GM18909 (cell line): Measurements from ENCODE around the gene PCCA.
"Not testable (repeated sequence)": the region's sequence is repeated elsewhere in the genome, so short reads cannot be mapped to it uniquely, and the experiment has no call there.

Source experiments
- ATAC-seq: cut with Tn5 transposase; IDR thresholded peaks from one replicate; pipeline ENCODE4 v1.9.1; 2021; ENCODE audit warnings: mild to moderate bottlenecking; ENCODE audit not compliant: unreplicated experiment, poor library complexity

The PCCA gene, protein sequence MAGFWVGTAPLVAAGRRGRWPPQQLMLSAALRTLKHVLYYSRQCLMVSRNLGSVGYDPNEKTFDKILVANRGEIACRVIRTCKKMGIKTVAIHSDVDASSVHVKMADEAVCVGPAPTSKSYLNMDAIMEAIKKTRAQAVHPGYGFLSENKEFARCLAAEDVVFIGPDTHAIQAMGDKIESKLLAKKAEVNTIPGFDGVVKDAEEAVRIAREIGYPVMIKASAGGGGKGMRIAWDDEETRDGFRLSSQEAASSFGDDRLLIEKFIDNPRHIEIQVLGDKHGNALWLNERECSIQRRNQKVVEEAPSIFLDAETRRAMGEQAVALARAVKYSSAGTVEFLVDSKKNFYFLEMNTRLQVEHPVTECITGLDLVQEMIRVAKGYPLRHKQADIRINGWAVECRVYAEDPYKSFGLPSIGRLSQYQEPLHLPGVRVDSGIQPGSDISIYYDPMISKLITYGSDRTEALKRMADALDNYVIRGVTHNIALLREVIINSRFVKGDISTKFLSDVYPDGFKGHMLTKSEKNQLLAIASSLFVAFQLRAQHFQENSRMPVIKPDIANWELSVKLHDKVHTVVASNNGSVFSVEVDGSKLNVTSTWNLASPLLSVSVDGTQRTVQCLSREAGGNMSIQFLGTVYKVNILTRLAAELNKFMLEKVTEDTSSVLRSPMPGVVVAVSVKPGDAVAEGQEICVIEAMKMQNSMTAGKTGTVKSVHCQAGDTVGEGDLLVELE

DNA sequence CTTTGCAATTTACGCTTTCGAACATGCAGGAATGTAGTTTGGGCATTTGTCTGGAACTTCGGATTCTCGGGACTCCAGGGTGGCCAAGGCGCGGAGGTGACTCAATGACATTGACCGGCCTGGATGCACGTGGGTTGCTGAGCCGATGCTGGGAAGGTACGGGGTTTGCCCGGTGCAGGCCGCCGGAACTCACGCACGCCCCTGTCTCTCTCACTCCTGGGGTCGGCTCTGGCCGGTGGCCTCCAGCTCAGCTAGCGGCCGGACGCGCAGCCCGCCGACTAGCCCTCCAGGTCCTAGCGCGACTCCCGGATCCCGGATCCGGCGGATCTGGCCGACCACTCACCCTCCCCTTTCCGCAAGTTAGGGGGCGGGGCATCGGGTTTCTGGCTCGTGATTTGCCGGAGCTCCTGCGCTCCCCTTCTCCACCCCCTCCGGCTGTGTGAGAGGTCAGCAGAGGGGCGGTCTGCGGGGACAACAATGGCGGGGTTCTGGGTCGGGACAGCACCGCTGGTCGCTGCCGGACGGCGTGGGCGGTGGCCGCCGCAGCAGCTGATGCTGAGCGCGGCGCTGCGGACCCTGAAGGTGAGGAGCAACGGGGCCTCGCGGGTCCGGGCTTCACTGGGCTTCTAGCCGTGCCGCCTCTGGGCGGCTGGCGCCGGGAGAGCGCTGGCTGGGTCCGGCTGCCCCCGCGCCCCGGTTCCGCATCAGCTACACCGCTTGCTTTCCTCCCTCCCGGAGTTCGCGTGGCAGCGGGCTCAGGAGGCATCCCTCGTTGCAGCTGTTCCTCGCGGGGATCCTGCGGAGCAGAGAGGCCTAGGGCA lies at the start of gene PCCA:
Gene PCCA, plus strand, starts transcription at position 450 of the 821 bp plus-strand sequence. Its CDS starts 28 bp downstream, at position 478.
- peak; percentile 98 for ATAC-seq

DNA sequence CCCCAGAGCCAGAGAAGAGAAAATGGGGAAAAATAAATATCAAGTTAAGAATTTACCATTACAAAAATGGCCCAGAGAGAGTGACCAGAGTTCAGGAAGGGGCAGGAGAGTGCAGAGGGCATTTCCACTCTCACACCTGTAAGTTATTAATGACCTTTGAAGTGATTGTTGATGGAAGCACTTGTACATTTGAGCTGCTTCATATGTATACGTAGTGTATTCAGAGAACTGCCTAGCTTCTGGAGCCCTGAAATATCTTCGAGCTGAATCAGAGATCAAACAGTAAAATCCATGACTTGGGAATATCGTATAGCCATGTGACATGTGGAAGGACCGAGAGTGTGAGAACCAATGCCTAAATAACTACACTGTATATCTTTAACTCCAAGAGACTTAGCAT lies 49.2 kb upstream of the PCCA start:
- ATAC-seq, result no peak

DNA sequence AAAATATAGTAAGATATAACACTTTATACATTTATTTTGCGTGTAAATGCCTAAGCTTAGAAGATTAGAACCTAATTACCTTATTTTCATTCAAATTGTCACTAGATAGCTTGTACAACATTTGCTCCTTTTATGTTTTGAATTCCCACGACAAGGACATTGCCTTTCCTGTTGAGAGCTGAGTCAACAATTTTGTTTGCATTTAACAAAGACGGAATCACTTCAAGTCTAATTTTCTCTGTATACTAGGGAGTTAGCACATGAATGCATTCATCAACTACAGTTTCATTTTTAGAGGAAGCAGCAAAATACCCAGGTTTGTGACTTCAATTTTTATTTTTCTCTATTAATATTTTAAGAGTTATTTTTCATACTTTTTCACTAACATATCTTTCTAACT lies 48.7 kb upstream of the PCCA start:
- ATAC-seq, result no peak

DNA sequence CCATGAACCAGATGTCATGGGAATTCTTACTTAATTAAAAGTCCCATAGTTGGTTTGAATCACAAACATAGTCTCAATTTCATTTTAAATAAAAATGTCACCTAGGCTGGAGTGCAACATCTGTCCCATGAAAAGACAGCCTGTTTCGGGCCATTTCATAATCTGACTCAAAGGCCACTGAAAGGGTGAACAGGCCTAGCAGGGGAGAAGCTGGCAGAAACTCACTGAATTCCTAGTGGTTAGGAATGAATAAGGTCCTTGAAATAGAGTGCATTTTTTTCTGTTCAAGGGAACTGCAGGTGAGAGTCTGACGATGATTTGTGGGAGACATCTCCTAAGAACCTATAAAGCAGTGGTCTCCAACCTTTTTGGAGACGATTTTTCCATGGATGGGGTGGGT lies 44.0 kb upstream of the PCCA start:
- no peak for ATAC-seq

DNA sequence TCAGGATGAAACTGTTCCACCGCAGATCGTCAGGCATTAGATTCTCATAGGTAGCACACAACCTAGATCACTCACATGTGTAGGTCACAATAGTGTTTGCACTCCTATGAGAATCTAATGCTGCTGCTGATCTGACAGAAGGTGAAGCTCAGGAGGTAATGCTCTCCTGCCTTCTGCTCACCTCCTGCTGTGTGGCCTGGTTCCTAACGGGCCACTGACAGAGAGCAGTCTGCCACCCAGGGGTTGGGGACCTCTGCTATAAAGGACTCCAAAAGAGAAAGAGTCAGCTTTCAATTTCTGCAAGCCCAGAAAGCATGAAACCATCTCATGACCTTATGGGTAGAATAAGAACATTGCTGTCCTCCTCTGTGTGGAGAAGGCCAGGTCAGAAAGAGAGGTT lies 43.5 kb upstream of the PCCA start:
- no peak for ATAC-seq

DNA sequence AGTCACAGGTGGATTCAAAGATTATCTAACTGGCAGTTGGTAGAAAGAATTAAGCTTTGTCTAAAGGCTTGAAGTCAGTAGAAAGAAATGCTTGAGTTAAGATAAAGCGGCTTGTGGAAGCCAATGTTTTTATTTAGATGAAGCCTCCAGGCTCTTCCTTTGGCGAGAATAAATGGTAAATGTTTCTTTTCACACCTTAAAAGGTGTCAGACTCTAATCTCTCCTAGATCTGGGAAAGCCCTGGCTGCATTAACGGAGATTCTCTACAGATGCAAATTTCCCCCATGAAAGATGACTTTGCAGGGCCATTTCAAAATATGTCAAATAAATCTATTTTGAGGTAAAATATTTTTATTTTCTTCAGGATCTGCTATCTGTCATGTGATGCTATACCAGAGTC lies 37.8 kb upstream of the PCCA start:
- no peak for ATAC-seq

DNA sequence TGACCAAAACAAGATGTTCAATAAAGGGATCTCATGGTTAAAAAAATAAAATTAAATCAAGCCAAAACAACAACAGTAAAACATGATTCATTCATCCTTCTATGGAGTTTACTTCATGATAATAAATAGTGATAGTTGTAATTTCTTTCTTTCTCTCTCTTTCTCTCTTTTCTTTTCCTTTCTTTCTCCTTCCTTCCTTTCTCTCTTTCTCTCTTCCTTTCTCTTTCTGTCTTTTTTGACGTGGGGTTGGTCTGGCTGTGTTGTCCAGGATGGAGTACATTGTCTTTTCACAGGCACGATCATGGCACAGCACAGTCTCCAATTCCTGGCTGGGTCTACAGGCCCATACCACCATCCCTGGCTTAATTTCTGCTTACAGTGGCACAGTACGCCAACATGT lies 29.1 kb upstream of the PCCA start:
- no peak for ATAC-seq

DNA sequence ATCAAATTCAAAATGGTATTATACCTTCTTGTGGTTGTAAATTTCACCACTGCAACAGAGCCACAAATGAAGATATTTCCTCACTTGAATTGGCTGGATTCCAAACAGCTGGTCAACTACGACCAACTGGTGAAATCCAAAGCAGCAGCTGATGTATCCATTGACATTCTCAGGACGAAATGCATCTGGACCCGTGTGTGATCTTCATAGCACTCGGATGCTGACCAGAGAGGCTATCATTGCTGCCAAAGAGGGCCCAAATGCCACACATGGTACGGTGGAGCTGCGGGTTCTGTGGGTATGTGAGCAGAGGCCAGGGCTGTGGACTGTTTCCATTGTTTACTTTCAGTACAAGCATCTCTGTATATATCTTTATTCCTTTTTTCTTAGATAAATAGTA lies 25.6 kb upstream of the PCCA start:
- ATAC-seq, result no peak

DNA sequence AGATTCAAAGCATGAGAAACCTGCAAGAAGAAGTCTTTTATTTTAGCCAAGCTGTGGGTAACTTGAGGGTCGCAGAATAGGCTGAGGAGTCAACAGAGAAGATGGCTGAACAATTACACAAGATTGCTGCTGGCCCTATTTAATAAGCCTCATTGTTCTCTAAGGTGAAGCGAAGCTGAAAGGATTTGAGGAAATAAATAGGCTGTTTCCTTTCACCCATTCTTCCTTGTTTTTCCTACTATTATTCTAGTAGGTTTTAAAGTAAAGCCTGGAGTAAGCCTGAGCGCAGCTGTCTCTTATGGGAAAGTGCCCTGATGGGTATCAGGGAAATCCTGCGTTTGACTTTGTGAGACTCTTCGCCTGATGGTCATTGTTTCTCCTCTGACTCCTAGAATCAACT lies 25.0 kb upstream of the PCCA start:
- no peak for ATAC-seq

DNA sequence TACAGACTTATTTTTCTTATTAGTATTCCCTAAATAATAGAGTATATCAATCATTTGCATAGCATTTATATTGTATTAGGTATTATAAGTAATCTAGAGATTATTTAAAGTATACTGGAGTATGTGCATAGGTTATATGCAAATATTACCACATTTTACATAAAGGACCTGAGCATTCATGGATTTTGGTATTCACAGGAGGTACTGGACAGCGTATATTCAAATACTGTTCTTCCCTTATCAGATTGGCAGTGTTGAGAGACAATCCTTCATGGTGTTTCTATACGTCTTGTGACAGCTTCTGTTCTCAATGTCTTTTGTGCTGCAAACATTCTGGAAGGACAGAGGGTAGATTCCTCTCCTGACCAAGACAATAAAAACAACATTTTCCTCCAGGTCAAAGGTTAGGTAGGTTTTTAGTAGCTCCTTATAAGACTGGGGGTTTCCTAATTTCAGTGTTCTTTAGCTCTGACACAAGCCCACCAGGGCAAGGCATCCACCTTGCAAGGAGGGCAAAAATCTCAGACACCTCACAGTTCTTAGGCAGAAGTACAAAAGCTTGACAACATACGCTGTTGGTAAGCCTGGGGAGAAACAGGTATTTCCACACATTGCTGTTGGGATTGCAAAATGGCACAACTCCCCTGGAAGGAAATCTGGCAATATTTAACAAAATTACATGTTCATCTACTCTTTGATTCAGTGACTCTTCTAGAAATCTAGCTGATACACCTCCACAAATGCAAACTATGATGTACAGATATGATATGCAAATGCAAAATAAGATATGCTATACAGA lies 20.6 kb upstream of the PCCA start:
- ATAC-seq, result no peak

DNA sequence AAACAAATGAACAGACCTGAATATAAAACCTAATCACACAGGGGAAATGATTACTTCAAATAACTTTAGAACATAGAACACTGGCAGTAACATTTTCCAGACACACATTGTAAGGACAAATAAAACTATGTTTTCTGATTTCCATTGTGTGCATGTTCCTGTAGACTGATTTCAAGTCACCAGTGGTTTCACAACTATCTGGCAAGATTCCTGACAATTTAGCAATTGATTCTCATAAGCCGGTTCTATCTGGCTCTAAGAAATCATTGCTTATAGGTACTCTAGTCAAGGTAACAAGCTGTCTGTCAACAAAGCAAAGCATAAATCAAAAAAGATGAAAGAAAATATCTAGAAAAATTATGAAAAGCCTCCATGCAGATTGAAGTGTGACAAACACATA lies 19.6 kb upstream of the PCCA start:
- ATAC-seq, result no peak

DNA sequence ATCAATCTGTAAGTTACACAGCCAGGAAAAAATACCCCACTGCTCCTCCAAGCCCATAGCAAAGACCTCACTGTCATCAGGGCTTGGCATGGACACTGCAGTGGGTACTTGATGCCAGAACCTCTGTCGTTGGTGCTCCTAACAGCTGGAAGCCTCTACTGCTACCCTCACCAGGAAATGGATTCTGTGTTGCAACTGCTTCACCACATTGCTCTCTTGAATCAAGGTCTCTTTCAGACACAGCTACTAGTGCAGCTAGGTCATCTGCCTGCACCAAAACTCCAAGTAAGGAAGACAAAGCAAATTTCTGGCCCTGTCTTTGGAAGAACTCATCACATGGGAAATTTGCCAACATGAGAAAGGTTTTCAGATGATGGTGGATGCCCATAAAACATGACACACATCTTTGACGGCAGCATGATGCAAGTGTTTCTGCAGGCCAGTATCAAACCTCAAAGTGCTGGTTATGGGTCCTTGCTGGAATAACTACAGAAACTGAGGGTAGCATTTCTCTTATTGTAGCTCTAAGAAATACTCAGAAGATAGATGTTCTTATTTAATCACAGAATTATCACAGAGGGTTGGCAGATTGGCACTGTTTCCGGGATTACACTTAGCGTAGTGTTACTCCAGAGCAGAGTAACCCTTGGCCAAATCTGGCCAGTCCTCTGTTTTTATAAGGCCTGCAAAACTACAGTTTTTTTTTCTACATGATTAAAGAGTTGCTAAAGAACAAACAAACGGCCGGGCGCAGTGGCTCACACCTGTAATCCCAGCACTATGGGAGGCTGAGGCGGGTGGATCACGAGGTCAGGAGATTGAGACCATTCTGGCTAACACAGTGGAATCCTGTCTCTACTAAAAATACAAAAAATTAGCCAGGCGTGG lies 12.9 kb upstream of the PCCA start:
- no peak for ATAC-seq

DNA sequence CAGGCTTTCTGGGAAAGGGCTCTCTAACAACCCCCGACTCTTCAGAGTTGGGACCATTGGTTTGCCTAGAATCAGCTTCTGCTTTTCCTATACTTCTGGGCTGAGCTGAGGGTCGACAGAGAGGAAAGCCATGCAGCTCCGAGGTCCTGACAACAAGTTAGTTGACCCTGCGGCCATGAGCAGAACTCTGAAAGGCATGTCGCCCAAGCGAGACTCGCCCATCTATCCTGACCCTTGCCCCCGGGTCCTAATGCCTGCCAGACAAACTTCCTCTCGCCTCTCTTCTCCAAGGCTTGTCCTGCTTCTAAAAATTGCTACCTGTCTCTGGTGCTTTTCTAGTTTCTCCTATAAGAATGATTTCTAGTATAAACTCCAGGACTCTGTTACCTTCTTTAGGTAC lies 9.9 kb upstream of the PCCA start:
- not testable (repeated sequence) for ATAC-seq

DNA sequence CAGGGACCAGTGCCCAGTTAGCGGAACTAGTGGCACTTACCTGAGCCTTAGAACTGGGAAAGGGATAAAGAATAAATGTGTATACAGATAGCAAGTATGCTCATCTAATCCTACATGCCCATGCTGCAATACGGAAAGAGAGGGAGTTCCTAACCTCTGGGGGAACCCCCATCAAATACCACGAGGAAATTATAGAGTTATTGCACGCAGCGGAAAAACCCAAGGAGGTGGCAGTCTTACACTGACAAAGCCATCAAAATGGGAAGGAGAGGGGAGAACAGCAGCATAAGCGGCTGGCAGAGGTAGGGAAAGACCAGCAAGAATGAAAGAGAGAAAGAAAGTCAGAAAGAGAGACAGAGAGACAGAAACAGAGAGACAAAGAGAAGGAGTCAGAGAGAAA lies 5.5 kb upstream of the PCCA start:
- ATAC-seq, result not testable (repeated sequence)

DNA sequence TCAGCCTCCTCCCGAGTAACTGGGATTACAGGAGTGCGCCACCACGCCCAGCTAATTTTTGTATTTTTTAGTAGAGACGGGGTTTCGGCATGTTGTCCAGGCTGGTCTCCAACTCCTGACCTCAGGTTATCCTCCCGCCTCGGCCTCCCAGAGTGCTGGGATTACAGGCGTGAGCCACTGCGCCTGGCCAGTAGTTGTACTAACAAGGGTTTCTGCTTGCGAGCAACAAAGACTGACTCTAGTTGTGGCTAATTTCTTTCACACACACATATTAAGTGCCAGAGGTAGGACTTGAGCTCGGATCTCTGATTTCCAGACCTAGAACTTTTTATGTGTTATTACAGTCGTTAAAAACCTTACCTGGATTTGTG lies 635 bp upstream of the PCCA start:
- ATAC-seq, result no peak

DNA sequence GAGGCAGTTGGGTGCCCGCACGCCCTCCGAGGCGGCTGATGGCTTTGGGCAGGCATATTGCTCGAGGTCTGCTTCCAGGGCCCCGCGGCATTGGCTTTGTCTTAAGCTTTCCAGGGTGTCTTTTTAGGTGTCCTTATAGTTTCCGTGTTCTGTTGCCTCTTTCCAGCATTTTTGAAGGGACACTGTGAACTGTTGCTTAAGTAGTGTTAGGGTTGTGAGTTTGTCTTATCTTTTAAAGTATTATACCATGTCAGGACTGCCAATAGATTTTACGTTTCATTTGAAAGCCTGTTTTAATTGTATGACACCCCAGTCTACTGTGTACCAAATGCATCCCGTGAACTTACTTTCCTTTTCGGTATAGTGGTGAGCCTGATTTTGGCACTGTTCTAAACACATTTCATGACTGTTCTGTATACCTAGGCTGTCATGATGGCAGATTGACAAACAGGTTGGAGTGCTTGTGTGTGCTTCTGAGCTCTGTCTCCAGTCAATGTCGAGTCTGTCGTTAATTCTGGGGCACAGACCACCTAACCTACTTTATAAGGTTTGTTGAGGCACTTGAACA lies 656 bp downstream of the PCCA start:
- ATAC-seq, result peak; percentile 33

DNA sequence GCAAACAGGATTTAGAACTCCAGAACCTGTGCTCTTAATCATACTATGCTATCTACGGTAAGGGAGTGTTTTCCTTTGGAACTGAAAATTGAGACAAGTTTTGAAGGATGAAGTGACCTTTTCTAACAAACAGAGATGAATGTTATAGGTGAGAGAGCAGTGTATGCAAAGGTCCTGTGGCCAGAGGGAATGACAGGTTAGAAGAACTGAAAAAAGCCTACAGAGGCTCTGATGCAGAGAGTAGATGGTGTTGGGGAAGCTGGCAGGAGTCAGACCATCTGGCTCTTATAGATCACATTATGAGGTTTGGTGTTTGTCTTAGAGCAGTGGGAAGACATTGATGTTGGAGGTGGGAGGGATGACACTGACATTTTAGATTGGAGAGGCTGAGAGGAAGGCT lies 2.0 kb downstream of the PCCA start:
- ATAC-seq, result no peak

DNA sequence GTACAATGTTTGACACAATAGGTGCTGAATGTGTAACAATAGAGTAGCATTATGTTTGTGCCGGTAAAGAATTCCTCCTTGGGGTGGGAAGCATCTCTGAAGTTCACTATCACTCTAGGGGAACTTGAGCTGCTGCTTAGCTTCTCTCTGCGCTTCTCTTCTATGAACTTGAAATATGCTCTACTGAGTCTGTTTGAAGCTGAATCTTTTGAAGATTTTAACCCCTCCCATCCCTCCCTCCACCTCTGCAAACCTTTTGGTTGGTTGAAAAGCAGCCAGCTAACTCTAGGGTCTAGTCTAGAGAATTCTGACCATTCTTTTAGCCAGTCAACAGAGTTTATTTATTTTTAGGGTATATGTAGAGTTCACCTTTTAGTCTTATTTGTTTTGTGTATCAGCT lies 2.5 kb downstream of the PCCA start:
- ATAC-seq, result no peak

DNA sequence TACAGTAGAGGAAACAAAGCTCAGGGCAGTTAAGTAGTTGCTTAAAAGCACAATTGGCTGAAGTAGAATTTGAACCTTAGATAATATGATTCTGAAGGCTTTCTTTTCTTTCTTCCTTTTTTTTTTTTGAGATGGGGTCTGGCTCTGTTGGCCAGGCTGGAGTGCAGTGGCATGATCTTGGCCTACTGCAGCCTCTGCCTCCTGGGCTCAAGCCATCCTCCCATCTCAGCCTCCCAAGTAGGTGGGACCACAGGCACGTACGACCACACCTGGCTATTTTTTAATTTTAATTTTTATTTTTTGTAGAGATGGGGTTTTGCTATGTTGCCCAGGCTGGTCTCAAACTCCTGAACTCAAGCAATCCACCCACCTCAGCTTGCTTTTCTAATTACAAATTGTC lies 3.4 kb downstream of the PCCA start:
- ATAC-seq, result not testable (repeated sequence)
